ENCODE data around the gene ABCG4. TPM values are rescaled to one million over a fixed set of nuclear protein-coding genes. Genes with fewer than 3 reads are reported as not detected.

ABCG4 gene
- total and polyA plus RNA-seq, 9 of the 15 experiments (the other 6 are each of a cell fraction or from before 2014, with no cell fraction given), result 0.03 to 0.11 (median 0.07) TPM; not detected in 4

GRCh38 chr11:119101759-119102423 is 47.0 kb upstream of the ABCG4 start, which contains the start of gene DPAGT1 (continued):
- peak; percentile 79 for TF ChIP-seq E2F8 (IDR thresholded peaks at IDR 0.05; ENCODE audit: low read depth, partially characterized antibody)
- TF ChIP-seq ZSCAN32 (CRISPR knock-in tag; IDR thresholded peaks at IDR 0.05), result no peak
- TF ChIP-seq PATZ1 (CRISPR knock-in tag; IDR thresholded peaks at IDR 0.05; ENCODE audit: borderline replicate concordance), result 0 out of 2 replicates have a peak, but pooled peaks have one; percentile 51
- no peak for TF ChIP-seq SRSF7 (optimal IDR thresholded peaks at IDR 0.05; ENCODE audit: low read depth, low read length)
- TF ChIP-seq ZNF668 (CRISPR knock-in tag; IDR thresholded peaks at IDR 0.05), result no peak
- peak; percentile 67; the same call in 1 of the 2 replicates for TF ChIP-seq XRCC5 (IDR thresholded peaks at IDR 0.05; ENCODE audit: low read depth, low read length)
- TF ChIP-seq FOXK1 (CRISPR knock-in tag; IDR thresholded peaks at IDR 0.05; ENCODE audit: borderline replicate concordance), result no peak
- TF ChIP-seq CHCHD3 (CRISPR knock-in tag; IDR thresholded peaks at IDR 0.05), result no peak
- TF ChIP-seq RFX1 (IDR thresholded peaks at IDR 0.05), result no peak
- no peak for TF ChIP-seq ATF6 (CRISPR knock-in tag; IDR thresholded peaks at IDR 0.05)
- TF ChIP-seq TBL1XR1 (IDR thresholded peaks at IDR 0.05; ENCODE audit: low read length in 2 of 2), result peak in 1 of 2 experiments; percentile 7; a peak in 1 of 4 replicates
- TF ChIP-seq ZNF778 (CRISPR knock-in tag; IDR thresholded peaks at IDR 0.05), result no peak
- TF ChIP-seq MYC (IDR thresholded peaks at IDR 0.05; ENCODE audit: low read depth, low read length), result peak; percentile 99
- peak; percentile 99 for TF ChIP-seq MYC (CRISPR knock-in tag; IDR thresholded peaks at IDR 0.05; ENCODE audit: borderline replicate concordance, low read depth)
- TF ChIP-seq HINFP (tag; conservative IDR thresholded peaks at IDR 0.05; ENCODE audit: low read depth), result no peak
- no peak for TF ChIP-seq BDP1 (IDR thresholded peaks at IDR 0.05; ENCODE audit: insufficient read depth, insufficient read length)
- TF ChIP-seq MBD2 (IDR thresholded peaks at IDR 0.05; ENCODE audit: borderline replicate concordance, low read depth), result peak; percentile 83
- TF ChIP-seq ZFPM2 (CRISPR knock-in tag; IDR thresholded peaks at IDR 0.05), result no peak
- TF ChIP-seq NCOA6 (IDR thresholded peaks at IDR 0.05), result no peak
- no peak for TF ChIP-seq PURB (CRISPR knock-in tag; IDR thresholded peaks at IDR 0.05; ENCODE audit: low read depth)
- TF ChIP-seq MTF1 (CRISPR knock-in tag; IDR thresholded peaks at IDR 0.05; ENCODE audit: borderline replicate concordance), result no peak
